Measurements from ENCODE around the gene CLIP2. TPM values are rescaled to one million over a fixed set of nuclear protein-coding genes. Genes with fewer than 3 reads are reported as not detected.

The CLIP2 gene
- total RNA-seq, 1 donor: 55.7 TPM

DNA sequence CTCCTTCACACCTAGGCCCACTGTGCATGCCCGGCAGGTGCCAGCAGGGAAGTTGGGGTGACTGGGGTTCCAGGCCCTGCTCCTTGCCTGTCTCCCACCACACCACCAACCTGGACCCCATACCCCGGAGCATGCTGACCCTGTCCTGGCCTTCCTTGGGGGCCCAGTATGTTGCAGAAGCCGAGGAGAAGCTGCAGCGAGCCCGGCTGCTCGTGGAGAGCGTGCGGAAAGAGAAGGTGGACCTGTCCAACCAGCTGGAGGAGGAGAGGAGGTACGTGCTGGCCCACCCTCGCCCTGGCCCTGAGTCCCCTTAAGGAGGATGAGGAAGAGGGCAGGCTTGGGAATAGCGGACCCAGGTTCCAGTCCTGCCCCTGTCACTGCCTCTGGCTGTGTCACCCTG, 70.8 kb downstream of the CLIP2 start:
- no peak overlapping the region for H3K4me3 ChIP-seq (ENCODE audit: low read depth, low read length)
- TF ChIP-seq, protein P1, sequence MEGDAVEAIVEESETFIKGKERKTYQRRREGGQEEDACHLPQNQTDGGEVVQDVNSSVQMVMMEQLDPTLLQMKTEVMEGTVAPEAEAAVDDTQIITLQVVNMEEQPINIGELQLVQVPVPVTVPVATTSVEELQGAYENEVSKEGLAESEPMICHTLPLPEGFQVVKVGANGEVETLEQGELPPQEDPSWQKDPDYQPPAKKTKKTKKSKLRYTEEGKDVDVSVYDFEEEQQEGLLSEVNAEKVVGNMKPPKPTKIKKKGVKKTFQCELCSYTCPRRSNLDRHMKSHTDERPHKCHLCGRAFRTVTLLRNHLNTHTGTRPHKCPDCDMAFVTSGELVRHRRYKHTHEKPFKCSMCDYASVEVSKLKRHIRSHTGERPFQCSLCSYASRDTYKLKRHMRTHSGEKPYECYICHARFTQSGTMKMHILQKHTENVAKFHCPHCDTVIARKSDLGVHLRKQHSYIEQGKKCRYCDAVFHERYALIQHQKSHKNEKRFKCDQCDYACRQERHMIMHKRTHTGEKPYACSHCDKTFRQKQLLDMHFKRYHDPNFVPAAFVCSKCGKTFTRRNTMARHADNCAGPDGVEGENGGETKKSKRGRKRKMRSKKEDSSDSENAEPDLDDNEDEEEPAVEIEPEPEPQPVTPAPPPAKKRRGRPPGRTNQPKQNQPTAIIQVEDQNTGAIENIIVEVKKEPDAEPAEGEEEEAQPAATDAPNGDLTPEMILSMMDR (IDR thresholded peaks at IDR 0.05; ENCODE audit: insufficient read depth, low read depth, low read length): no peak
- DNase-seq (ENCODE audit: low read depth): no peak

DNA sequence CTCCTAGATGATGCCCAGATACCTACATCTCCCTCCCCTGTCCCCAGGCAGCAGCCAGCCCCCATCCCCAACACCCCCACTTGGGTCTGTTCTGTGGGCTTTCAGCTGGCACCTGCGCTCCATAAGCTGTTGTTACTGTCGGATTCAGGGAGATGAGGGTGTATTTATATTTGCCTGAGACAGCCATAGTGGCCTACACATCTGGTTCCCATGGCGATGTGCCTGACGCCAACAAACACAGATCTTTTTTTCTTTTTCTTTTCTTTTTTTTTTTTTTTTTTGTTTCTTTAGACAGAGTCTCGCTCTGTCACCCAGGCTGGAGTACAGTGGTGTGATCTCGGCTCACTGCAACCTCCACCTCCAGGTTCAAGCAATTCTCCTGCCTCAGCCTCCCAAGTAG, 73.1 kb downstream of the CLIP2 start:
- TF ChIP-seq, protein P1 (IDR thresholded peaks at IDR 0.05; ENCODE audit: insufficient read depth, low read depth, low read length): no peak
- DNase-seq (ENCODE audit: low read depth): no peak
- no peak overlapping the region for H3K4me3 ChIP-seq (ENCODE audit: low read depth, low read length)

DNA sequence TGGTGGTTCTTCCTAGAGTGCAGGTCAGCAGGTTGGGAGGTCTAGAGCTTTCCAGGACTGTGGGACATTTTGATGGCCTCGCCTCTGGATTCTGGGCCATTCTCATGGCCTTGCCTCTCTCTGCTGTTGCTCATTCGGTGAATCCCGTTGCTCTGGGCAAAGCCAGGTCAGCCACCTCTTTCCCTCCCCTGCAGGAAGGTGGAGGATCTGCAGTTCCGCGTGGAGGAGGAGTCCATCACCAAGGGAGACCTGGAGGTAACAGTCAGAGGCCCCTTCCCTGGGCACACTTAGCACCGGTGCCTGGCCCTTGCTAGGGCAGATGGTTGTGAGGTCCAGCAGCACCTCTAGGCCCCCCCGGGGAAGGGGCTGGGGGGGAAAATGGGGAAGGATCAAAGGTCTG, 74.9 kb downstream of the CLIP2 start:
- TF ChIP-seq, protein P1 (IDR thresholded peaks at IDR 0.05; ENCODE audit: insufficient read depth, low read depth, low read length): peak; percentile 14
- no peak for DNase-seq (ENCODE audit: low read depth)
- no peak overlapping the region for H3K4me3 ChIP-seq (ENCODE audit: low read depth, low read length)

DNA sequence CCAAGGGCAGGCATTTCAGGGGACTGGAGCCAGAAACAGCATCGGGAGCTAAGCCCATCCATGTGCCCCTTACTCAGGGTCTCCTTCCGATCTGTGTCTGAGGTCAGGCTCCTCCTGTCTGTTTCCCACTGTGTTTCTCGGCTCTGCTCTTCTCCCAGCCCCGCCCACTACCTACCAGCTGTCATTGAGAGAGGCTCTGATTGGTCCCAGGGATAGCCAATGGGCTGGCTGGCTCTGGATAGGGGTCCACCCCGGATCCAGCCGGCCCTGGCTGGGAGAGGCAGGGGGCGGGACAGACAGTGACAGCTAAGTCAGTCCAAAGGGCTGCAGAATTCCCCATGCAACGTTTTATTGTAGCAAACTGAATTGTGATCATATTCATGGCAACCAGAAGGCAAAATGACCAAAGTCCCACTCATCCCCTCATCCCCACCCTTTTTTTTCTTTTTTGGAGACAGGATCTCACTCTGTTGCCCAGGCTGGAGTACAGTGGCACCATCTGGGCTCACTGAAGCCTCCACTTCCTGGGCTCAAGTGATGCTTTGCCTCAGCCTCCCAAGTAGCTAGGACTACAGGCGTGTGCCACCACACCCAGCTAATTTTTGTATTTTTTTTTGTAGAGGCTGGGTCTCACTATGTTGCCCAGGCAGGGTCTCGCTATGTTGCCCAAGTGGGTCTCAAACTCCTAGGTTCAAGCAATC, 76.3 kb downstream of the CLIP2 start:
- H3K4me3 ChIP-seq (ENCODE audit: low read depth, low read length): no peak overlapping the region
- peak; percentile 38 for DNase-seq (ENCODE audit: low read depth)
- TF ChIP-seq, protein P1 (IDR thresholded peaks at IDR 0.05; ENCODE audit: insufficient read depth, low read depth, low read length): no peak

DNA sequence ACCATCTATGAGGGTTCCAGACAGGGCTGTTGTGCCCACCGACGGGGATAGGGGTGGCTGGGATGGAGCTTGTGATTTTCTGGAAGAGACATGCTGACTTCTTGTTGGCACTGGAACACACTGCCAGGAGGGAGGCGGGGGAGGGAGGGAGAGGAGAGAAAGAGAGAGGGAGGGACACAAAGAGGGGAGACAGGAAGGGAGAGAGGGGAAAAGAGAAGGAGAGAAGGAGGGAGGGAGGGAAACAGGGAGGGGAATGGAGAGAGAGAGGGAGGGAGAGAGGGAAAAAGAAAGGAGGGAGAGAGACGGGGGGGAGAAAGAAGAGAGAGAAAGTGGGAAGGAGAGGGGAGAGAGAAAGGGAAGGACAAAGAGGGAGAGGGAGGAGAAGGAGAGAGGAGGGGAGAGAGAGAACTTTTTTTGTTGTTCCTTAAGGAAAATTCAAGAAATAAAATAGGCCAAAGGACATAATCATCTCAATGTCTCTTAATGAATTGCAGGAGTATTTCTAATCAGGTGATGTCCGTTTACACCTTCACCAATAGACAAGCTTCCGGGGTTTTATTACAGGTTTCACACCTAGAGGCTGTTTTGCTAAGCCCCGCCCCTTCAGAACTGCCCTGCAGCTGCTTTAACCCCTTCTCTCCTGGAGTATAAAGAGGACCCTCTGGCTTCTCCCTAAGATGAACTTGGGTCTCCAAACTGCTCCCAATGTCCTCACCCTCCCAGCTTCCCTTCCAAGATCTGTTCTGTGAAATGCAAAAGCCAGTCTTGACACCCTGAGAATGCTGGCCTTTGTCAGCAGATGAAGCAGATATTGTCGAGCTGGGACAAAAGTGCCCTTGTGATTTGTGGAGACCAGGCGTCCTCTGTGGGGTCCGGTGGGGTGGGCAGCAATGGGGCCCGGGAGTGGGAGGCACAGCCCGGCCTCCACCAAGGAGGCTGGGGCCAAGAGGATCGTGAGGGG, 82.5 kb downstream of the CLIP2 start:
- H3K4me3 ChIP-seq (ENCODE audit: low read depth, low read length): no peak overlapping the region
- DNase-seq (ENCODE audit: low read depth): no peak
- TF ChIP-seq, protein P1 (IDR thresholded peaks at IDR 0.05; ENCODE audit: insufficient read depth, low read depth, low read length): no peak

DNA sequence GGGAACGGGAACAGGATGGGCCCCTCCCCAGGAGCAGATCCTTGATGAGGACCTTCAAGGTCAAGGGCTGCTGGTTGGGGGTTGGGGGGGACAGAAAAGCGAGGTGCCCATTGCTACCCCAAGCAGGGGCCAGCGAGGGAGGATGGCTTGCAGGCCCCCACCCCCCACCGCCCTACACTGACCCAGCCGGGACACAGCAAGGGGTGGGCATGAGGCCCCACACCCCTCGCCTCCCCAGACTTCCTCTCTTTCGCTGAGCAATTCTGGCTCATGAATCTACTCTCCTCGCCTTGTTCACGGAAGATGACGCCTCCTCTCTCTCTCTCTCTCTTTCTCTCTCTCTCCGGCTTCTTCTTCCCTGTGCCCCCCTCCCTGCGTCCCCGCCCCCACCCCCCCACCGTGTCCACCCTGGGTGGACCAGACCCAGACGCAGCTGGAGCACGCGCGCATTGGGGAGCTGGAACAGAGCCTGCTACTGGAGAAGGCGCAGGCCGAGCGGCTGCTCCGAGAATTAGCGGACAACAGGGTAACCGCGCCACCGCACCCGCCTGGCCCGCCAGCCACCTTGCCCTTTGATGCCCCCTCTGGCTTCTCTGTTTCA, 83.4 kb downstream of the CLIP2 start:
- no peak overlapping the region for H3K4me3 ChIP-seq (ENCODE audit: low read depth, low read length)
- DNase-seq (ENCODE audit: low read depth): peak; percentile 20
- TF ChIP-seq, protein P1 (IDR thresholded peaks at IDR 0.05; ENCODE audit: insufficient read depth, low read depth, low read length): no peak
